8988T (cell line): ENCODE data around the gene BPIFB2.

Source experiments
- DNase-seq: peaks from one replicate; pipeline ENCODE4 v3.0.0; 2011

BPIFB2 gene

DNA sequence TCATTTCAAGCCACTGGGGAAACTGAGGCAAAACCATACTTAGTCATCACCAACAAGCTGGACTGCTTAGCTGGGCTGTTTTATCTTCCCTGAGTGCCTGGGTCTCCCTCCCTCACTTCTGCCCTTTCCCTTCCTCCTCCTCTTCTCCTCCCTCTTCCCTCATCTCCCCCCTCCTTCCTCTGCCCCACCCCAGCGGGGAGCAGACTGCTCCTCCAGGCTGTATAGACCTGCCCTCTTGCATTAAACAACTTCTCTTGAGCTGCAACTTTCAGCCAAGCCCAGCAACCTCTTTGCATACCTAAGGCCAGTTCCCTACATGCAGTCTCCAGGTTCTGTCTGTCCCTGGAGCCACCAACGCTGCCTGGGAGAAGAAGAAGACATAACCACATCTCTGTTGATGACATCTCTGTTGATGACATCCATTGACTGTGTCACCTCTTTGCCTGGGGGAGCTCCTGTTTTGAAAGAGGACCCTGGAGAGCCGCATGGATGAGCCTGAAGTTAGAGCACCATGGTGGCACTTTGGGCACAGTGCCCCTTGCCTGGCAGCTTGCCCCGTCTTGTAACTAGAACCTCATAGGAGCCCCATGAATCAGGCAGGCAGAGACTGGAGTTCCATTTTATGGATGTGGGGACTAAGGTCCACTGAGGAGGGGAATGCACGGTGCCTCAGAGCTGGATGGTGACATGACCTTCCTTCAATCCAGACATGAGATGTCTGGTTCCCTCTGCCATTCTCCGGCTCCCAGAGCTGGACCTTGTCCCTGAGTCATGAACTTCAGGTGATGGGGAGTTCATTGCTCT, 16.1 kb downstream of the BPIFB2 start:
- no peak for DNase-seq

DNA sequence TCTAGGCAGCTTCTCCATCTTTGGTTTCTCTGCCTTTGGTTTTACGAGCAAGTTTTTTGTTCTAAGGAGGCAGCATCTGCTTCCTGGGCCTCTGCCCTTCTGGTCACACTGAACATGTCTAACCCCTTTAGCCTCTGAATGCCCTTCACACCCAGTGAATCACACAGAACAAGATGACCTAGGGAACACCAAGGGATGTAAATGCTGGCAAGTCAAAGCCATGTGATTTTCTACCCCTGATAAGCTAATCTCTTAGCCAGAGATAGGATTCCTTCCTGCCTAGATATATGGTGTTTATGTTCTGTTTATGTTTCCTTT, 16.7 kb downstream of the BPIFB2 start:
- no peak for DNase-seq

DNA sequence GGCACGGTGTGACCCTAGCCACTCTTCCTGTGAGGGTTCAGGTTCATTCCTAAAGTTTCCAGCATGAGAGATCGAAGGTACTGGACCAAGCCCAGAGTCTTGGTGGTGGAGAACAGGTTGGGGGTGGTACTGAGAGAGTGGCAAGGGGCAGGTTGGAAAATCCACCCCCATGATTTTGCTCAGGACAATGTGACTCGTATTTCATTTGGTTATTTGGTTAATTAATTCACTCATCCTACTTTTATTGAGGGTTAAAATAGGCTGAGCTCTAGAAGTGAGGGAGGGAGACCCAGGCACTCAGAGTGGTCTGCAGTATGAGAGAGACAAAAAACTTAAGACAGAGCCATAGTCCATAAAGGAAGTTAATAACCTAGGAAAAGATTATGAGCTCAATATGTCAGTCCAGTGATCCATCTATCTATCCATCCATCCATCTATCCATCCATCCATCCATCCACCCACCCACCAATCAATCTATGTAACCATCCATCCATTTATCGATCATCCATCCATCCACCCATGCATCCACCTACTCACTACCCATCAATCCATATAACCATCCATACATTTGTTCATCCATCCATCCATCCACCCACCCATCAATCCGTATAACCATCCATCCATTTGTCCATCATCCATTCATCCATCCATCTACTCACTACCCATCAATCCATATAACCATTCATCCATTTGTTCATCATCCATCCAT, 17.3 kb downstream of the BPIFB2 start:
- no peak for DNase-seq

DNA sequence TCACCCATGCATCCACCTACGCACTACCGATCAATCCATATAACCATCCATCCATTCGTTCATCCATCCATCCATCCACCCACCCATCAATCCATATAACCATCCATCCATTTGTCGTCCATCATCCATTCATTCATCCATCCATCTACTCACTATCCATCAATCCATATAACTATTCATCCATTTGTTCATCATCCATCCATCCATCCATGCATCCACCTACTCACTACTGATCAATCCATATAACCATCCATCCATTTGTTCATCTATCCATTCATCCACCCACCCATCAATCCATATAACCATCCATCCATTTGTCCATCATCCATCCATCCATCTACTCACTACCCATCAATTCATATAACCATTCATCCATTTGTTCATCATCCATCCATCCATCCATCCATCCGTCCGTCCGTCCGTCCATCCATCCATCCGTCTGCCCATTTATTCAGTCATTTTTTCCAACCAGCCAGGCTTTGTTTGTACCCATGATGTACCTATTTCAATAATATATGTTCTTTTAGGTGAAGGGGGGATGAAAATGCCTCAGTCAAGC, 17.9 kb downstream of the BPIFB2 start:
- DNase-seq = no peak

DNA sequence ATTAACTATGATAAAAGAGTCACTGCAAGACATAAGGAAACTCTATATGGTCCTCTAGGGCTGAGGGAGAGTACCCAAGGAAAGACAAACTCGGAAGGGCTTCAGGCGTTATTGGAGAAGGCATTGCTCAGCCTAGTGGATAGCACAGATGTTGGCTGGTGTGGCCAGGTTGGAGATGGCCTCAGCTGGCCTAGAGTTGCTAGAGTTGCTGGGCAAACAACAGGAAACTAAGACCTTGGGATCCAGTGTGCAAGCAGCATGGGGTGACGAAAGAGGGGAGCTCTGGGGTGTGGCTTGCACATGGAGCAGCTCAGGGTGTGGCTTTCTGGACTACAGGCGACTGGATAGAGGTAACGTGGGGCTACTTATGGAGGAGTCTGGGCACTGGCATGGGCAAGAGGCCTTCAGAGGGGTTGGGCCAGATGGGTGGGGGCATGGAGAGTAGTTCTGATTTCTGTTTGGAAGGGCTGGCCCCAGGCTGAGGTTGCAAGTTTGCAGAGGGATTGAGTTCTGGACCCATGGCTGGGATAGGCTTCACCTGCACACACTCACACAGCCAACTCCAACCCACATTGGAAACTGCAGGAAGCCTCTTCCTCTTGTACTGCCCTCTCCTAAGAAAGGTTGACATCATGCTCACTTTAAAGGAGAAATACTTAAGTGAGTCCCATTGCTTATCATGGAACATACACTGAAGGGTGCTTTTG, 18.7 kb downstream of the BPIFB2 start:
- DNase-seq = no peak

DNA sequence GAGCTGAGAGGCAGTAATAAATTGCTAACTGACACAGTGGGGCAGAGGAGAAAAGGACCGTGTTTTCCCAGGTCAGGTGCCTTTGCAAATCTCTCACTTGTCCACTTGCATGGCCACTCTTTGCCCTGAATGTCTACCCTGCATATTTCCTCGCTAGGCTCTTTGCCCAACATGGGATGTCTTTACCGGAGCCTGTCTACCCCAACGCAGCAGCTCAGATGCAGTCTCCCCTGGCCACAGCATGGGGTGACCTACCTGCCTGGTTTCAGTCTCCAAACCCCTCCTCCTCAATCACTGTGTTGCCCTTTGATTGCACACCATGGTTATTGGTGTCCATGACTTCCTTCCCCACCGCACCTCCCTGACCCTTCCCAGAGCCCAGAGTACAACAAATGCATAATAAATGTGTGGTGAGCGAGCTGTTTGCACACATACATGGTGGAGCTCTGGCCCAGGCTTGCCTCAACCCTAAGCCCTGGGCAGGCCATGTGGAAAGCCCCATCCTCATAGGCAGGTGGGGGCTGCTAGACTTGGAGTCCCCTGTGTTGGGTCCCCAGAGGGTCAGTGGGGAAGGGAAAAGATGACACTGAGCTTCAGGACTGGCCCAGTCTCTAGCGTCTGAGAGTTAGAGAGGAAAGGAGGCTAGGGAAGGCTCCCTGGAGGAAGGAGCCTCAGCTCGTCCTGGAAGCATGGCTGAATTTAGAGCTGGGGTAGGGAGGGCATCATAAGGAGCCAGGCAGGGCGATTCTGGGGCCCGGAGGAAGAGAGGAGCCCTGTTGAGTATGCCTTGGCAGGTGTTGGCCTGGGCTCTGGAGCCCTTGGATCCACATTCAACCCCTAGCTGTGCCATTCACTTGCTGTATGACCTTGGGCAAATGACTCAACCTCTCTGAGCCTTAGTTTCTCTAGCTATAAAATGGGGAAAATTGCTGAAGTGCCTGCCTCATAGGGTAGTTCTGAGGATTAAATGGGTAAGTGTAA, 19.6 kb downstream of the BPIFB2 start:
- no peak for DNase-seq

DNA sequence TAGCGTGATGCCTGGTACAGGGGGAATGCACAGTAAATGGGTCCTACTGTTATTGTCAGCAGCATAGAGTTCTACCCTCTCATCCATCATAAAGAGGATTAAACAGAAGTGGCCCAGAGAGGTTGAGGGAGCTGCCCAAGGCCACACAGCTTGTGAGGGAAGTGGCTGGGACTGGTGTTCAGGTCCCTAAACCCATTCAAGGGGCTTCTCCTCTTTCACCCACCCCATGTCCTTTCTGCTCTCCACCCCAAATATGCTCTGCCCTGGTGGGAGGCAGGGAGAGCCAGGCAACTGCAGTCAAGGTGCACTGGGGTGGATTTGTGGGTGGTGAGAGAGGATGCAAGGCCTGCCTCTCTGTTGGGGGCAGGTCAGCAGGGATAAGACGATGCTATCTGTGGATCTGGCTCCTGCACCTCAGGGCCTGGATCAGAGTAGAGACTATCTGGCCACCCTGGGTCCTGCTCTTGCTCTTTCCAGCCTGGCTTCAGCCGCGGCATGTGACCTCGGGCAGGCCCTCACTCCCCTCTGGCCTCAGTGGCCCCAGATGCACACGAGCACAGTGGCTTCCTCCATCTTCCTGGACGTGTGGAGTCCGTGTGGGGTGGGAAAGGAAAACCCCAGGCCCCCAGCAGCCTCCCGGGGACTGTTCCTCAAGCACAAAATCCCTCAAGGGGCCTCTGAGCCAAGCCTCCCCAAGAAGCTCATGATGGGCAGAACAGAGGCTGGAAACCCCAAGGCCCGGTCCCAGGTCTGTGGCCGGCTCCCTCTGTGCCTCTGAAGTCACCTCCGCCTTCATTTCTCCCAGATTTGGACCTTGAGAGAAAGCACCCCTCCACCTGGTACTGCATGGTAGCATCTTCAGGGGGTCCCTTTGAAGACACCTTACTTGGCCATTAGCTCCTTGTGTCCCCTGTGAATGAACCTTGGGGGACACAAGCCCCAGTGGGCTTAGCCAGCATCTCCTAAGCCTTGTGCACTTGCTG, 20.6 kb downstream of the BPIFB2 start:
- DNase-seq = no peak

DNA sequence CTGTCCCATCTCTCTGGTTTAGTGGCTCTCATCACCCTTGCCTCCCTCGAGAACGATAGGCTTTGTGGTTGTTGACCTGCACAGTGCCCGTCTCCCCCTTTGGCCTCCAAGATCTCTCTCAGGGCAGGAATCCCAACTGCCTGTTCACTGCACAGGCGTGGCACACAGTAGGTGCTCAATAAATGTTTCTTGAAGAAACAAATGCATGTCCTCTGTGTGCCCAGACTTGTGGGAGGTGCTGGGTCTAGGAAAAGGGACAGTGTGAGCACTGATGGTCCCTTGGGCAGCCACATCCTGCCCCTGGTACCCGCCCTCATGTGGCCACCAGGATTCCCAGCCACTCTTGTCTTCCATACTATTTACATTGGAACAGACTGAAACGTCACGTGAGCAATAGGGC, 21.4 kb downstream of the BPIFB2 start:
- no peak for DNase-seq

DNA sequence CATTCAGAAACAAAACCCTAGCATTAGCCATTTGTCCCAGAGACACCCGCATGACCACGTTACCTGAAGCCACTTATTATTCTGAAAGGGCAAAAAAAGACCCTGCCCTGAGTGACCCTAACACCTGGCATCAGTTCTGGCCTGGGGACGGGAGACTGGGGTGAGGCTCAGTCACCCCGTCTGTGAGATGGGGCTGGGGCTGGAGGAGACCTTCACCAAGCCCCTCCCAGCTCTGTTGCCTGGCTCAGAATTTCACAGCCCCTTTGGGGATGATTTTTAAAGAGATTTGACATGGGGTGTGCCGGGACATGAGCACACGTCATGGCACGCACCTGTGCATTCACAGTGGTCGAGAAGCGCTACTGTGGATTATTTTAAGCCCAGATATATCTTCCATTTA, 22.6 kb downstream of the BPIFB2 start:
- DNase-seq = no peak

DNA sequence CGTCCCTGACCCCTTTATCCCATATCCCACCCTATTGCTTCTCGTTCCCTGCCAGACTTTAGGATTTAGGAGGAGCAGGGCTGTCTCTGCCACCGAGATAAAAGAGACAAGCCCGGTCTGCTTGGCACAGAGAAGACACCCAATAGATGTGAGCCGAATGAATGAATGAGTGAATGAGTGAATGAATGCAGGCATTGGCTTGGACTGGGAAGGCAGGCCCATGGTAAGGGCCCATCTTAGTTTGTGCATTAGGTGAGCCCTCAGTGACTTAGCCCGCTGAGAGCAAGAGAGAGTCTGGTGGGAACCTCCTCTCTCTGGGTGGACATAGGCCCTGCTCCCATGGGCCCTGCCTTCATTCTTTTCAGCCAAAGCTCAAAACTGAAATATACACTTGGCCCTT, 23.1 kb downstream of the BPIFB2 start:
- DNase-seq = no peak

DNA sequence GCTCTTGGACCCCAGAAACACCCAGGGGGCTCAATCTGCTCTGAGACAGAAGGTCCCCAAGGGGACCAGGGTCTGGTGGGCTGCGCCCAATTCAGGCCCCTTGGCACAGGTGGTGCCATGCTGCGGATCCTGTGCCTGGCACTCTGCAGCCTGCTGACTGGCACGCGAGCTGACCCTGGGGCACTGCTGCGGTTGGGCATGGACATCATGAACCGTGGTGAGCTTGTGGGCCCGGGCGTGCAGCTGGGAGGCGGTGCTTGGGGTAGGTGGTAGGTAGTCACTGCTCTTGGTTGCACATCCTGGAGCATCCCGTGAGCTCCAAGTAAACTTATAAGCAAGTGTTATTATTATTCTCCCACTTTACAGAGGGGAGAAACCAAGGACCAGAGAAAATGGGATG, 24.0 kb downstream of the BPIFB2 start, which contains the start of gene BPIFB6:
TSS of gene BPIFB6 (plus strand) at position 118 of the 400 bp plus-strand sequence. CDS start at position 118, 0 bp downstream.
- no peak for DNase-seq

DNA sequence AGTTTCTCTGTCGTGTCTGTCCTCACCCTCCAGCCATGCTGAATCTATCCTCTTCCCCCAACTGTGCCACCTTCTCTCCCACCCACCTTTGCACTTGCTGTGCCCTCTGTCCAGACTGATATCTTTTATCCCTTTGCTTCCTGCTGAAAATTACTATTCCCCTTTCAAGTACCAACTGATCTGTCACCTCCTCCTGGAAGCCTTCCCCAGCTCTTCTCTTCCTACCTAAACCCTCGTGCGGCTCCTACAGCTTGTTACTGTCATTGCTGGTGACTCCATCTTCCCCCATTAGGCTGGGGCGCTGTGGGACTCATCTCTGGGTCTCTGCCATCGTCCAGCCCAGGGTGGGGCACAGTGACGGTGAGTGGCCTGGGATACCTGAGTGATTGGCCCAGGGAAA, 25.1 kb downstream of the BPIFB2 start:
- no peak for DNase-seq

DNA sequence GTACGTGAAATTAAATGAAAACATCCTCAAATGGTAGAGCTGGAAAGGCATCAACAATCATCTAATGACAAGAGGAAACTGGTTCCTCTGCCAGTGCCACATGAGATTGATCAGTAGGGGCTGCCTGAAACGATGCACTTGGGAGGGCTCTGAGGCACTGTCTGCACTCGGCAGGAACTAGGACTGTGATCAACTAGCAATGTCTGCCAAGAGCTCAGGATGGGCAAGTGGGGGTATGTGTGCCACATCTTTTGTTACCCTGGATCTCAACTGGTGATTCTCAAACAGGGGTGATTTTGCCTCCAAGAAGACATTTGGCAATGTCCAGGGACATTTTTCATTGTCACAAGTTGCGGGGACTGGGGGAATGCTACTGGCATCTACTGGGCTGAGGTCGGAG, 25.9 kb downstream of the BPIFB2 start:
- DNase-seq = no peak

DNA sequence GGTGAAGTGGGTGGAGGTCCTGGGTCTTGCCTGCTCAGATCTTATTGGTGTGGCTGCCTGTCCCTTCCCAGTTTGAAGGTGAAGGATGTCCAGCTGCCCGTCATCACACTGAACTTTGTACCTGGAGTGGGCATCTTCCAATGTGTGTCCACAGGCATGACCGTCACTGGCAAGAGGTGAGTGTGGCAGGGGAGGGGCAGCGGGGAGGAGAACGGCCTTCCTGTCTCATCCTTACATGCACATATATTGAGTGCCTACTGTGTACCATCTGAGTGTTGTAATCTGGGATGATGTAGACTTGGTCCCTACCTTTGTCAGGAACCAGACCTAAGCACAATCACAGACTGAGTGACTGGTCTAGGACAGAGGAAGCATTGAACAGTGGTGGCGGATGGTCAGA, 26.6 kb downstream of the BPIFB2 start:
- no peak for DNase-seq

DNA sequence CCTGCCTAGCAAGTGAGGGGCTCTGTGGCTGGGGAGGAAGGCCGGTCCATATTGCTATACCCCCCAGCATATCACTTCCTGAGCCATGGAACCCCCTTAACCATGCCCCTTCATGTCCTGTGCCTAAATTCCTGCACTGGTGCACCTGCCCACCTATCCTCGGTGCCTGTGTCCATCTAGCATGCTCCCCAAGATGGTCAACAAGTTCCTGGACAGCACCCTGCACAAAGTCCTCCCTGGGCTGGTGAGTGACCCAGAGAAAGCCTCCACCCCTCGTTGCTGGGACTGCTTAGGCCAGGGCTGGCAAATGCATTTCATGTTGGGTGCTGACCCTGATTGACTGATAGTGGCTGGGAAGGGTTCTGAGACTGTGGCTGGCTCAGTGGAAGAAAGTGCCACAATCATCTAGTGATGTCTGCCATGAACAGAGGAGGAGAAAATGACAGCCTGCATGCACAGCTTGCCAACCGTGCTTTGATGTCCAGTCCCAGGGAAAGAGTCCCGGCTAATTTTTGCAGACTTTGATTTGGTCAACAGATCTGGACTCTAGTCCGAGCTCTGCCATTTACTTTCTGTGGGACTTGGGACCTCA, 27.5 kb downstream of the BPIFB2 start:
- DNase-seq = no peak

DNA sequence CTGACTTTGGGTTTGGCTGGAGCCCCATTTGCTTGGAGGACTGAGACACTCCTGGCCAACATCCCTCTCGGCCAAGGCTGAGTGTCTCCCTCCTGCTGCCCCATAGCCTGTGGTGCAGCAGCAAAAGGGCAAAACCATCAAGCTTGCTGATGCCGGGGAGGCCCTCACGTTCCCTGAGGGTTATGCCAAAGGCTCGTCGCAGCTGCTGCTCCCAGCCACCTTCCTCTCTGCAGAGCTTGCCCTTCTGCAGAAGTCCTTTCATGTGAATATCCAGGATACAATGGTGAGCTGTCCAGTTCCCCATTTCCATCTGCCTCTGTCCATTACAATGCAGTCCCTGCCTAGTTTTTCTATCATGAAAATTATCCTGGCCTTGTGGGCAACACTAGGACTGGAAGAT, 30.0 kb downstream of the BPIFB2 start:
- DNase-seq = no peak

DNA sequence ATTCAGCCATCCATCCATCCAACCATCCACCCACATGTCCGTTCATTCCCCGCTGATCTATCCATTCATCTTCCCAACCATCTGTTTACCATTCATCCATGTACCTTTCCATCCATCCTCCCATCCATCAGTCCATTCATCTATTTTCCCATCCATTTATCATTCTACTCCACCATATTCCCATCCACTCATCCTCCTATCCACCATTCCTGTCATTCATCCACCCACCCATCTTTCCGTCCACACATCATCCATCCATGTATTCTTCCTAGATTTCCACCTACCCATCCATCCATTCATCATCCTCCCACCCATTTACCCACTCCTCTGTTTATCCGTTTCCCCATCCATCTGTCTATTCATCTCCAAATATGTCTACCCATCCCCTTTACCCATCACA, 30.7 kb downstream of the BPIFB2 start:
- DNase-seq = no peak

DNA sequence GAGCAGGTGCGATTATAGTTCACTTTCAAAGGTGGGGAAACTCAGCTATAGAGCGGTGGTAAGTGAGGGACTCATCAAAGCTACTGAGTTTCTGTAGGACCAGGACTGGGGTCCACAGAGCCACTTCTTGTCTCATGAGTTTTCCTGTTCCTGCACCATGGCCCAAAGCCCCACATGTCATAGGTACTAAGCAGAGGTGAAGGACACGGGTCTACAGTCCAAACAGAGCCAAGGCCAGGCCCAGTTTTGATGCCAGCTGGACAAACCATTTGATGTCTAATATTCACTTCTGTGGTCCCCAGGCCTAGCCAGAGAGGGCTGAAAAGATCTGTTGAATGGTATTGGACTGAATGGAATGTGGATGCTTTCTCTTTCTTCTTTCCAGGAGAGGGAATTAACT, 34.9 kb downstream of the BPIFB2 start:
- no peak for DNase-seq

DNA sequence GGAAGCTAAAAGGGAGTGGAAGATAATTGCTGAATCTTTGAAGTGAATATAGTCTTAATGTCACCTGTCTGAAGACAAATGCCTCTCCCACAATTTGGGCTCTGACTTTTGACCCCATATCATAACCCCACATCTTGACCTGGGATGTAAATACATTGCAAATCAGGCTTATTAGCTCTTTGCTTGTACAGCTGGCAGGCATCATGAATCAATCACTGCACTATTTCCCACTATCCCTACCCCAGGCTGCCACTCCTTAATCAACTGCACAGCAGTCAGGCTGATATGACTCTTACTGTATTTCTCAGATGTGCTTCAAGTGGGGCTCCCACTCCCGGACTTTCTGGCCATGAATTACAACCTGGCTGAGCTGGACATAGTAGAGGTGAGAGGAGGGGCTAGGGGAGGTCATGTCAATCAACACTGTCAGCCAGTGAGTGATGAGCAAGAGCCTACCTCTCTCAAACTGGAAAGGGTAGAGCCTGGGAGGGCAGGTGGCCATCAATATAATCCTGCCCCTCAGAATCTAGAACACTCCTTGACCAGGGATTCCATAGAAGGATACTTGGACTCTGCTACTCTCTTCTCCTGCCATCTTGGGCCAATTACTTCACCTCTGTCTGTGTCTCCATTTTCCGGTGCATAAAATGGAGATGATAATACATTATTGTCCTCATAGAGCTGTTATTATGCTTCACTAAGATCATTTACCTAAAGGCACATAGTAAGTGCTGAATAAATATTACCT, 35.7 kb downstream of the BPIFB2 start:
- DNase-seq = no peak

DNA sequence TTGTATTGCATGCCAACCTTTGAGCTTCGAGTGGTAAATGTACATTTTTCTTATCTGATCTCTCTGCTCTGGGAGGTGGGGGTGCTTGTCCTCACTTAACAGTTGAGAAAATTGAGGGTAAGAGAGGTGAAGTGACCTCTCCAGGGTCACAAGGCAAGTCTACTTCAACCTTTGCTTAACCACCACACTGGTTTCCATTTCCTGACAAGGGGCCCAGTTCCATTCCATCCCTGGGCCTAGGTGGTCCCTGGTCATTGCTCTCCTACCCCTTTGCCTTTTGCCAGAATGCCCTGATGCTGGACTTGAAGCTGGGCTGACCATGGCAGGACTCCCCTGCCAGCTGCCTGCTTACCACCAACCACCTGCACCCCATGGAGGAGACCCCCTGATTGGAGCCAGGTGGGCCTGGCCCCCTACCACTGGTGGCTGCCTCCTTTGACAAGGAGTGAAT, 36.3 kb downstream of the BPIFB2 start:
- no peak for DNase-seq
